ENCODE results near the gene PRTG.
"Not testable (repeated sequence)": the region's sequence is repeated elsewhere in the genome, so short reads cannot be mapped to it uniquely, and the experiment has no call there.

PRTG gene

DNA sequence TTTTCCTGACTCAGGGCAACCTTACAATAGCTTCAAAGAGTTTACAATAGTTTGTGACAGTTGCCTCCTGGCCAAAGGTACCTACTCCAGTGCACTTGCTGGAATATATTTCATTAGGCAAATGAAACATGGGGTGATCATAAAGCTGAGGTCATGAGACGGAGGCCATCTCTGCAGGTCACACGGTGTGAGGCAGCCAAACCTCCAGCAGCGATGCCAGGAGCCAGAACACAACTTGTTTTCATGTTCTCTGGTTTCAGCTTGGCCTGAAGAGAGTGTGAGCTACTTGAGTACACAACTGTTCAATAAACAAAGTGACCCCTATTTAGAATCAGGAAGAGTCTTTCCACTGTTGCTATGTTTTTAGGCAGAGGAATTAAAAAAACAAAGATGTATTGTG, 112.1 kb downstream of the PRTG start:
- DNase-seq, result no peak

DNA sequence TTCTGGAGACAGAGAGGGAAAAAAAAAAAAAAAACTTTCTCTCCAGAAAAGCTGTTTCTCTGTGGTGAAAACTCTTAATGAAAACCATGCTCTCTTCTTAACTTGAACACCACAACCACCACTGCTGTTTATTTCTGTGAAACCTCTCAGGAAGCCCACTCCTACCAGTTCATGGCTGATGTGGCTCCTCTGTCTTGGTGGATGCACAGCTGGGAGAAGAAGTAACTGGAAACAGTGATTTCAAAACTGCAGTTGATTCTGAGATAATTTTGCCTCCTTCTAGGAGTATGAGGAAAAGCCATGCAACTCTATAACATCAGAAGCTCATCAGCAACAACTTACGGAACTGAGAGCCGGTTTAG, 114.6 kb downstream of the PRTG start:
- no peak for DNase-seq

DNA sequence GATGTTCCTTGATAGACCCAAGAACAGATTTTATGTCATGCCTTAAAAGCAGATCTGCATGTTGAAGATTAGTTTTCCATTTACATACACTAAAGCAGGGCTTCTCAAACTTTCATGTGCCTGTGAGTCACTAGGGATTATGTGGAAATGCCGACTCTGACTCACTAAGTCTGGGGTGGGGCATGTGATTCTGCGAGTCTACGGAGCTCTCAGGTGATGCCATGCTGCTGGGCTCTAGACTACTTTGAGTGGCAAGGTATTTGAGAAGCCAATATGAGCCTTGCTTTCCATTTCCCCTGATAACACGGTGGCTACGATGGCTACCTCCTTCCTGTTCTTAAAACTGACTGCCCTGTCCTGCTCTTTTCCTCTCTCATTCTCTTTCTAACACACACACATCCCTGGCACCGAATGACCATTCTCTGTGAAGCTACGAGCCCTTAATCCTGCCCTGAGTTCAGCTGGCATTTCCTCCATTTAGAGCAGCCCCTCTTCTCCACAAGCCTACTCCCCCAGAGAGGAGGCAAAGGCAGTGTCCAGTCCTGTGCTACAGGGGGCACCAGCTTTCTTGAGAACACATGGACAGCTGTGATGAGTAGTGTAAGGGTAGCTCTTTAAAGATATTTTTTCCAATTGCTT, 115.1 kb downstream of the PRTG start:
- DNase-seq, result no peak

DNA sequence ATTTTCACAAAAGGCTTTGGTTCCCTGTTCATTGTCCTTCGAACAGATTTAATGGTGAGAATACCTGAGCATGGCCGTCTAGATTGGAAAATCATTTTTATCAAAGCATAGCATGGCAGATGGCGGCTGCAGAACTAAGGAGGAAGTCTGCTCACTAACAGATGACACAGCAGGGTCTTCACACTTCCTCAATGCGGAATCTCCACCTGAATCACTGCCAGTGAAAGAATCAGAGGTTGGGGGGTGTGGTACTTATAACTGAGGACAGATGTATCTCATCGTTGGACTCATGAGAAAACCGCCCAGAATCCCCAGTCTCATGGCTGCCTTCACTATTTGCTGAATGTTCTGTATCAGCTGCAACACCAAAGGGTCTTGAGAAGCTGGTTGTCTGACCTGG, 123.2 kb downstream of the PRTG start:
- no peak for DNase-seq

DNA sequence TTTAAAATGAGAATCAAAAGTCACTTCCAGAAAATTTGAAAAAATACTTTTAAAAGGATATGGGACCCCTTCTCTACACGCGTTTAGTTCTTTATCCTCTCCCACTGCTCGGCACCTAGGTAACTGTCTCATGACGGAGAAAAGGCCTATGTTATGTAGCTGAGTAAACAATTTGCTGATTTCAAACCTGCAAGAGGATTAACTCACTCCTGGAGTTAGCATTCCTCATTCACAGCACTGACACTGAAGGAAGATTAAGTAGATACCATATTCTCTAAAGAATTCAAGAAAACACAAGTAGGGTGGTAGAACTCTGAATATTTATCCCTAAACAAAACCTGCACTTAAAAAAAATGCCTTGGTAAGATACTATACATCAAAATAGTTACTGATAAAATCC, 124.6 kb downstream of the PRTG start:
- no peak for DNase-seq

DNA sequence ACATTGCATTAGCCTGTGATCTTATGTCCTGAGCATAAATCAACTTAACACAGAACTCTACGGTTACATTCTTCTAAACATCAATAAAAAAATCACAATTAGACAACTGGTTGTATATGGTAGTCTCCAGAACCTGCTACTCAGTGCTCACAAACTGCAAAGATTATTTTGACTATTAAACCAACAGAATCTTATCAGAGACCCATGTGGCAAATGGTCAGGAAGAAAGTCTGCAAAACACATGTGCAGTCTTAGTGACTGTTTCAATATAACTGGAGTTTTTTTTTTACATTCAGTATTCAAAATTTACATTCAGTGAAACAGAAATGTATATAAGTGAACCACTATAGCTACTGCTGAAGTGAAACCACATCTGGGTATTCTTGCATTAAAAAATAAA, 127.5 kb downstream of the PRTG start:
- no peak for DNase-seq

DNA sequence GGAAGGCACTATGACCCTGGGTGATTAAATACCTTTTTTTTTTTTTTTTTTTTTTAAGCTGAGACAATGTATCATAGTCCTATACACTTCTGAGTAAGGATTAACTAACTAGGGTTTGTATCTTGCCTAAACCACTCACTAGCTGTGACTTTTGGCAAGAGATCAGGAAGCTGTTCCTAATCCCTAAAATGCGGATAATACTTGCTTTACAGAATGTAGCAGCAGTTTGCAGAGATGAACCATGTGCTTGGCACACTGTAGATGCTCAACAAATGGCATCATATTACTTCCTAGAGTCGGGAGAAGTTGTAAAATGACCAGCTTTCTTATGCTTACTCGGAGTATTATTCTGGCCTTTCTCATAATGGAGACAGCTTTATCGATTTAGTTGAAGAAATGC, 129.2 kb downstream of the PRTG start:
- DNase-seq, result no peak

DNA sequence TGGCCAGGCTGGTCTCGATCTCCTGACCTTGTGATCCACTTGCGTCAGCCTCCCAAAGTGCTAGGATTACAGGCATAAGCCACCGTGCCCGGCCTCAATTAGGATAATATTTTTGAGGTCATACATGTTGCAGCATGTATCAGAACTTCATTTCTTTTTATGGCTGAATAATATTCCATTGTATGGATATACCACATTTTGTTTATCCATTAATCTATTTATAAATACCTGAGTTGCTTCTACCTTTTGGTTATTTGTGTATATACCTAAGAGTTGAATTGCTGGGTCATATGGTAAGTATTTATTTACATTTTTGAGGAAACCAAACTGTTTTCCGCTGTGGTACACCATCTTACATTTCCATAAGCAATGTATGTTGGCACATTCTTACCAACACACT, 136.7 kb downstream of the PRTG start:
- DNase-seq, result no peak

DNA sequence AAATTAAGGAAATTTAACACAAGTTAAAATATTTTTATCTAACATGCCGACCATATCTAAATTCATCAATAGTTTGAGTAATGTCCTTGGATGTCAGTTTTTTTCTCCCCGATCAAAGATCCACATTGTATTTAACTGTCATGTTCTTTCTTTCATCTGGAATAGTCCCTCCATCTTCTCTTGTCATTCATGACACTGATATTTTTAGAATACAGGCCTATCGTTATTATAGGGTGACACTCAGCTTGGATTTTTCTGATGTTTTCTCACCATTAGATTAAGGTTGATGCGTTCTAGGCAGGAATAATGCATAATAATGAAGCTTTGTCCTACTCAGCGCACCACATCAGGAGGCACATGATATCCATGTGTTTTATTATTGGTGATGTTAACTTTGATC, 141.6 kb downstream of the PRTG start:
- DNase-seq, result no peak

DNA sequence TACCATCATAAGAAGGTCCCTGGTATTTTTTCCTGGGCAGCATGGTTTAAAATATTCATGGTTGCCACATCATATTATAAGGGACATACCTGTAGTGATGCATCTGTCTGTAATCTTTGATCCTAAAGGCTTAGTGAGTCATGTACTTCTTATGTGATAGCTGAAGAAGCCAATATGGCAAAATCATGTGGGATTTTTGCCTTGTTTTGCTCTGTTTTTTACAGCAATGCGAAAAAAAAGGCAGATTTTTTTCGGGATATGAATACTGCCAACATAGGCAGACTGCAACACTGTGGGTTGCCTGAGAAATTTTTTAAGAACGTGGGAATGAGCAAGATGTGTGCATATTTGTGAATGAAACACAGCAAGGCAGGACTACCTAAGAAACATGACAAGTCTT, 143.5 kb downstream of the PRTG start:
- DNase-seq, result no peak

DNA sequence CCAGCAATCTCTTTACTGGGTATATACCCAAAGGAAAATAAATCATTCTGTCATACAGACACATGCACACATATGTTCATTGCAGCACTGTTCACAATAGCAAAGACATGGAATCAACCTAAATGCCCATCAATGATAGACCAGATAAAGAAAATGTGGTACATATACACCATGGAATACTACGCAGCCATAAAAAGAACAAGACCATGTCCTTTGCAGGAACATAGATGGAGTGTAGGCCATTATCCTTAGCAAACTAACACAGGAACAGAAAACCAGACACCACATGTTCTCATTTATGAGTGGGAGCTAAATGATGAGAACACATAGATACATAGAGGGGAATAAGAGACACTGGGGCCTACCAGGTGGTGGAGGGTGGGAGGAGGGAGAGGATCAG, 149.9 kb downstream of the PRTG start:
- DNase-seq, result not testable (repeated sequence)

DNA sequence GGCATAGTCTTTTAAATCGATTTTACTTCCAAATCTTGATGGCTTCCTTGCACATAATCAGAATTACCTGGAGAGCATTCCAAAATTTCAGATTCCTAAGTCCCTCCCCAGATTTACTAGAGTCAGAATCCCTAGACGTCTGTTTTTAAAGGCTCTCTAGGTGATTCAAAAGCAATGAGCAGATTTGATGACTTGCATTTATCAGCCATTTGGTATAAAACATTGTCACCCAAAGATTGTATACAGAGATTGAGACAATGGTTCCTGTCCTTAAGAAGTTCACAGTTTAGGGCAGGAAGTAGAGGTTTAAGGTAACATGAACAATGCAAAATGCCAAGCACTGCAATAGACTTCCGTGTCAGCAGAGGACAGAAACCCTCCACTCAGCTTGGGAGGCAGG, 152.2 kb downstream of the PRTG start:
- no peak for DNase-seq

DNA sequence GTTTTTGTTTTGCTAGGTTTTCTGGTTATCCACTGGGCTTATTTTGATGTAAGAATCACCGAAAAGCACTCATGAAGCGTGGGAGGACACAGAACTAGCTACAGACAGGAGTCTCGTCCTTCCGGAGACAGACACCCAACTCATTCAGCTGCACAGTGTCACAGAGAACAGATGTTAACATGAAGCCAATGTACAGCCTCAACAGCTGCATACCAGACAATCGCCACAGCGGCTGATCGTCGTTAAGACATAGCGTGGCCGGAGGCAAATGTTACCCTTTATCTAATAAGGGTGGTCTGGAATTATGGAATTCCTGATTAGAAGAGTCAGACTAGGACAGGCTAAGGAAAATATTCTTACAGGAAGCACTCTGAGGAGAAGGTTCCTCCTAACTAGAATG, 153.7 kb downstream of the PRTG start:
- peak; percentile 32 for DNase-seq

DNA sequence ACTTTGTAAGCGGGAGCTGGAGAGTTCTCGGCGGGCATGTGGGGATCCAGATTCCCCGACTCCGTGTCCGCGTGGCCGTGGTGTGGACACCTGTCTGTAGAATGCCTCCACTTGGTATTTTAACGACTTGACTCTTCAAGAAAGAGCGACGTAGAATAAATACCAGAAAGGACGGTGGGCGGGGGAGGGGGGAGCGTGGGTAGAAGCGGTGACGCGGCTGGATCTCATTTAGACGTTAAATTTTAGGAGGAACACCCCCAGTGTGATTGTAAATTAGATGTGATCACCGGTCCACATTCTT, 154.2 kb downstream of the PRTG start:
- DNase-seq, result no peak

DNA sequence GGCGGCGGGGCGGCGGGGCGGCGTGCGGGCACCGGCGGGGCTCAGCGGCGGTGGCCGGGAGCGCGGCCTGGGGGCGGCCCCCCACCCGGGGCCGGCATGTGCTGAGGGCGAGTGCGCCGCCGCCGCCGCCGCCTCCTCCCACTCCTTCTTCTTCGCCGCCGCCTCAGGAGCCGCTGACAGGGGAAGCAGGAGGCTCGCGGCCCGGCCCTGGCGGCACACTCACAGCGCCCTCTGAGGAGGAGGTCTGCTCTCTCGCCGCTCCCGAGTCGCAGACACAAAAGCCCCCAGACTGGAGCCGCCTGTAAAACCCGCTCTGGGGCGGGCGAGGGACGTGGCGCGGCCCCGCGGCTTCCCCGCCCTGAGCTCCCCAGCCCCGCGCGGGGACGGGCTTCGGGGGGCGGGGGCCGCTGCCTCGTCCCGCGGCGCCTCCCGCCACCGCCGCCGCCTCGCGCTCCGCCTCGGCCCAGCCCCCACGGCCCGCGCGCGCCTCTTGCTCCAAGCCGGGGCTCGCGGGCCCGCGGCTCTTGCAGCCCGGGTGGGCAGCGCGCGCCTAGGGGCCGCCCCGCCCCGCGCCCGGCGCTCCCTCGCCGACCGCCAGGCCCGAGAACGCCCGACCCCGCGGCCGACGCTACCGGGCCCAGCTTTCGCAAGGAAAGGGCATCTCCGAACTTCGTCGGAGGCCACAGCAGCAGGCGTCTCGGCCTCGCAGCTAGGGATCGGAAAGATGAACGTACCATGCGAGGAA, 154.7 kb downstream of the PRTG start, which contains the start of gene PYGO1:
Gene PYGO1, minus strand, starts transcription at position 276 of the 745 bp plus-strand sequence. CDS start 462 bp downstream, outside the sequence.
- peak; percentile 84 for DNase-seq

DNA sequence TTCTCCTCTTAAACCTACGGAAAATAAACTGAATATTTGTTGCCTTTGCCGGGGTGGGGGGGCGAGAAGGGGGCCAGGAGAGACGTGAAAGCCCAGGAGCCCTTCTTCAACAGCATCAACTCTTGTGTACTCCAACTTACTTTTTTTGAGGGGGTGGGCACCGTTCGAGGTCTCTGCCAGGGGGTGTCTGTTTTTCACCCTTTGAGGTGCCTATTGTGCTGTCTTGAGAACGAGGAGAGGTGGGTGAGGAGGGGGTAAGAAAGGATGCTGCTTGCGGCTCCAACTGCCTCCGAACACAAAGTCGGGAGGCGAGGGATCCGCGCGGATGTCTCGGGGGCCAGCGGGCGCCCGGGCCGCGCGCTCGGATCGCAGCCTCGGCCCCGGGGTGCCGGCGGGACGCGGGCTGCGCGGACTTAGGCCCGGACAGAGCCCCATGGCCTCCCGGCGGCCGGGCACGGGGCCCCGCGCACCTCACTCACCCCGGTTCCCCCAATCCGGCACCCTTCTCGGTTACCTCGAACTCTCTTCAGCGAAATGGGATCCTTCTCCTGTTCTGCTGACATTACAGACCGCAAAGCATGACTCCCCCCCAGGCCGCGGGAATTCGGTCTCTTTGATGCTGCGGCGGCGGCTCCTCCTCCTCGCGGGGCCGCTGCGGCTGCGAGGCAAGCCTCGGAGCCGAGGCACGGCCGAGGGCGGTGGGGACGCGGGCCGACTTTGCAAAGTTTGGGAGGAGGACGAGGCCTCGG, 155.5 kb downstream of the PRTG start:
- DNase-seq, result peak; percentile 80

DNA sequence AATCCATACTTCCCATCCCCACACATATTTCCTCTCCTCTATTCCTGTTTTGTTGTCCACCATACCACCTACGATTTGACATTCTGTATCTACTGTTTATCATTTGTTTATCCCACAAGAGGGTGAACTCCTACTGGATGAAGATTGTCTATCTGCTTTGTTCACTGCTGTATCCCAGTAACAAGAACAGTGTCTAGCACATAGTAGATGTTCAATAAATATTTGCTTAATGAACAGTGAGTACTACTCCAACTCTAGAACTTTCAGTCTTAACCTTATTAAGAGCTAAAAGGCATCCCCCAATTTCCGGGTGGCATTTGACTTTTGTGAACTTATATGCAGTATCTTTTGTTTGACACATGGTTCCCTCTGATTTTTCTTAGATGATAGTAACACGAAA, 156.1 kb downstream of the PRTG start:
- no peak for DNase-seq

DNA sequence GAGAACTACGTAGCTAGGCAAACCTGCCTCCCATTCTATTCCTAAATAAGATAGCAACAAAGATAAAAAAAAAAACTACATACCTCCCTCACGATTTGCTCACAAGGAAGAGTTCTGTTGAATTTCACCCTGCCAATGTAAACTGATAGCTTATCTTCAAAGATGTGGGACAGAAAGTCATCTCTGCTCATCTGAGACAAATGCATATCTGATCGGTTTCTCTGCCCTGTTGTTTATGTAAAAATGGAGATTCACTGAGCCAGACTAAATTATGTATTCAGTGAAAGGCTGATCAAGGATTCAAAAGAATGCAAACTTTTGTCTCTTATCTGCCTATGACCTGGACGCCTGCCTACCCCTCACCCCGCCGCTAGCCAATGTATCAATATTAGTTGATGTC, 166.0 kb downstream of the PRTG start:
- no peak for DNase-seq

DNA sequence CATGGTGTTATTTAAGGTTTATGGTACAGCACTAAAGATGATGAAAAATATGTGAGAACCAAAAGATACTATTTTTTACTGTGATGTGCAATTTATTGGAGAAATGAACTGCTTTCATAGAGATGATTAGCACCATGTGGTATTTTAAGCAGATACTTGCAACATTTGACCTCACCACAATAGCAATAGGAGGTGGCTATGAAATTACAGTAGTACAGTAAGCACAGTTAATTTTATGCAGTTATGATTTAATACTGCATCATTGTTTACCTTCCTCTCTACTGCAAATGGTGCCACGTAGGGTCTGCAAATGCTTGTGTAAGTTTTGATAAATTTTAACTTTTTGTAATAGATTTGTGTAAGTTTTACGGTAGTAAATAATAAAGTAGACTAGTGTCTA, 168.9 kb downstream of the PRTG start:
- DNase-seq, result no peak

DNA sequence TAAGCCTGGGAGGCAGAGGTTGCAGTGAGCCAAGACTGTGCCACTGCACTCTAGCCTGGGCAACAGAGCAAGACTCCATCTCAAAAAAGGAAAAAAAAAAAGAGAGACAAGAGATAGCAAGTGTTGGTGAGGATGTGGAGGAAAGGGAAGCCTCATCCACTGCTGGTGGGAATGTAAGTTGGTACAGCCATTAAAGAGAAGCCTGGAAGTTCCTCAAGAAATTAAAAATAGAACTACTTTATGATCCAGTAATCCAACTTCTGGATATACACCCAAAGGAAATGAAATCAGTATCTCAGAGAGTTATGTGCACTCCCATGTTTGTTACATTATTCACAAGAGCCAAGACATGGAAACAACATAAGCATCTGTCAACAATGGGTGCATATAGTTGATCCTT, 169.7 kb downstream of the PRTG start:
- no peak for DNase-seq

DNA sequence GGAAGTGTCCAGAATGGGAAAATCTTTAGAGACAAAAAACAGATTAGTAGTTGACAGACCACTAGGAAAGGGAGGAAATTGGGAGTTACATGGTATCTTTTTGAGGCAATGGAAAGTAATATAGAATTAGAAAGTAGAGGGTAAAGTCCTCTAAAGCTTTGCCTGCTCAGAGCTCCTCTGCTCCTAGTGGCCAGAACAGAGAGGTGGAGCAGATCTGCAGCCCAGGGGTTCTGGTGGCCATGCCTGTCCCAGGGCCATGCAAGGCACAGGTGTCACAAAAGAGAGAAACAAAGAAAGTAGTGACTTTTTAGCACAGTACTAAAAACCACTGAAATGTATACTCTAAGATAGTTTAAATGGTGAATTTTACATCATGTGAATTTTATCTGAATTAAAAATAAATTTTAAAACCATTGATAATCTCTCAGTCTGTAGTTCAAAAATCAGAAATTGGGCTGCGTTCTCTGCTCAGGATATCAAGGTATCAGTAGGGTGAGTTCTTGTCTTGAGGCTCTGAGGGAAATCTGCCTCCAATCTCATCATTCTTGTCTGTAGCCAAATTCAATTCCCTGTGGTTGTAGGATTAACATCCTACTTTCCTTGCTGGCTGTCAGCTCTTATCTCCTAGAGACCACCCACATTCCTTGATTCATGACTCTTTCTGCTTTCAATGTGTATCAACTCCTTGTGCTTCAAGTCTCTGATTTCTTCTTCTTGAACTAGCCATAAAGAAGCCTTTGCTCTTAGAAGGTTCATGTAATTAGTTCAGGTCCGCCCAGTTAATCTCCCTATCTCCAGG, 178.4 kb downstream of the PRTG start:
- no peak for DNase-seq

DNA sequence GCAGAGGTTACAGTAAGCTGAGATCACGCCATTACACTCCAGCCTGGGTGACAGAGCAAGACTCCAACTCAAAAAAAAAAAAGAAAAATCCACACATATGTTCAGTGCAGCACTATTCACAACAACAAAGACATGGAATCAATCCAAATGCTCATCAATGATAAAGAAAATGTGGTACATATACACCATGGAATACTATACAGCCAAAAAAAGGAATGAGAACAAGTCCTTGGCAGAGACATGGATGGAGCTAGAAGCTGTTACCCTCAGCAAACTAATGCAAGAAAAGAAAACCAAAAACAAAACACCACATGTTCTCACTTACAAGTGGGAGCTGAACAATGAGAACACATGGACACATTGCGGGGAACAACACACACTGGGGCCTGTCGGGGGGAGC, 180.4 kb downstream of the PRTG start:
- no peak for DNase-seq

Measured in left hindlimb (tissue), 1 donor.